H9 (cell line): Measurements from ENCODE around the gene FAM222B. TPM values are rescaled to one million over a fixed set of nuclear protein-coding genes. Genes with fewer than 3 reads are reported as not detected.

ENCODE experiments used
- DNase-seq: peaks from one replicate; pipeline ENCODE4 v3.0.0-alpha.2; 2017
- H2AFZ ChIP-seq: one replicate; pipeline ENCODE4 v1.6.1; 2013; ENCODE audit warnings: mild to moderate bottlenecking, low read length, control low read depth, moderate library complexity
- H2AK5ac ChIP-seq: 2 replicates; pipeline ENCODE4 v1.6.1; 2013; ENCODE audit warnings: low read length, control low read depth, mixed read lengths; ENCODE audit not compliant: insufficient read length
- H2BK120ac ChIP-seq: one replicate; pipeline ENCODE4 v1.6.1; 2013; ENCODE audit warnings: low read depth, mild to moderate bottlenecking, low read length, control low read depth, inconsistent platforms; ENCODE audit not compliant: poor library complexity, severe bottlenecking
- H2BK12ac ChIP-seq: 2 replicates; pipeline ENCODE4 v1.6.1; 2013; ENCODE audit warnings: low read length, control low read depth, mixed read lengths, low read depth; ENCODE audit not compliant: insufficient read length
- H2BK15ac ChIP-seq: 2 replicates; pipeline ENCODE4 v1.6.1; 2013; ENCODE audit warnings: low read depth, low read length, control low read depth
- H2BK20ac ChIP-seq: one replicate; pipeline ENCODE4 v1.6.1; 2013; ENCODE audit warnings: low read depth, mild to moderate bottlenecking, low read length, control low read depth, inconsistent platforms; ENCODE audit not compliant: poor library complexity, severe bottlenecking
- H2BK5ac ChIP-seq: 2 replicates; pipeline ENCODE4 v1.6.1; 2013; ENCODE audit warnings: low read length, control low read depth, mixed read lengths; ENCODE audit not compliant: insufficient read length
- H3K14ac ChIP-seq: 2 replicates; pipeline ENCODE4 v1.6.1; 2013; ENCODE audit warnings: low read length, control low read depth; ENCODE audit not compliant: insufficient read depth
- H3K18ac ChIP-seq: 2 replicates; pipeline ENCODE4 v1.6.1; 2013; ENCODE audit warnings: low read depth, mild to moderate bottlenecking, mixed read lengths, low read length, control low read depth; ENCODE audit not compliant: insufficient read length
- H3K23ac ChIP-seq: 2 replicates; pipeline ENCODE4 v1.6.1; 2013; ENCODE audit warnings: low read length, control low read depth, mixed read lengths, low read depth; ENCODE audit not compliant: insufficient read length
- H3K23me2 ChIP-seq: 2 replicates; pipeline ENCODE4 v1.6.1; 2013; ENCODE audit warnings: low read depth, mild to moderate bottlenecking, mixed read lengths, low read length, control low read depth; ENCODE audit not compliant: insufficient read length, poor library complexity, severe bottlenecking
- H3K27ac ChIP-seq: 2 replicates; pipeline ENCODE4 v1.5.1; 2013; ENCODE audit warnings: low read length, control low read depth, mixed read lengths, low read depth; ENCODE audit not compliant: insufficient read length
- H3K27me3 ChIP-seq: 2 replicates; pipeline ENCODE4 v1.6.1; 2013; ENCODE audit warnings: low read length, control low read depth, inconsistent platforms; ENCODE audit not compliant: insufficient read depth
- H3K4ac ChIP-seq: 2 replicates; pipeline ENCODE4 v1.6.1; 2013; ENCODE audit warnings: low read depth, mild to moderate bottlenecking, control low read depth, inconsistent platforms, low read length, moderate library complexity
- H3K4me1 ChIP-seq: 2 replicates; pipeline ENCODE4 v1.6.1; 2013; ENCODE audit warnings: low read length, control low read depth, inconsistent platforms; ENCODE audit not compliant: insufficient read depth
- H3K4me2 ChIP-seq: 2 replicates; pipeline ENCODE4 v1.6.1; 2013; ENCODE audit warnings: low read length, control low read depth, mixed read lengths; ENCODE audit not compliant: insufficient read length, insufficient read depth
- H3K56ac ChIP-seq: 2 replicates; pipeline ENCODE4 v1.6.1; 2013; ENCODE audit warnings: low read depth, mild to moderate bottlenecking, mixed read lengths, low read length, control low read depth; ENCODE audit not compliant: insufficient read length
- H3K79me1 ChIP-seq: 2 replicates; pipeline ENCODE4 v1.6.1; 2013; ENCODE audit warnings: low read depth, mild to moderate bottlenecking, moderate library complexity, low read length, control low read depth, inconsistent platforms; ENCODE audit not compliant: insufficient read depth, poor library complexity, severe bottlenecking
- H3K79me2 ChIP-seq: 2 replicates; pipeline ENCODE4 v1.6.1; 2013; ENCODE audit warnings: low read length, control low read depth, inconsistent platforms; ENCODE audit not compliant: insufficient read depth
- H3K9ac ChIP-seq: 2 replicates; pipeline ENCODE4 v1.6.1; 2013; ENCODE audit warnings: low read length, control low read depth, mixed read lengths; ENCODE audit not compliant: insufficient read length; ENCODE audit errors: extremely low read depth
- H3K9me3 ChIP-seq: one replicate; pipeline ENCODE4 v1.6.1; 2013; ENCODE audit warnings: low read depth, low read length, inconsistent platforms; ENCODE audit not compliant: control insufficient read depth
- H3T11ph ChIP-seq: one replicate; pipeline ENCODE4 v1.6.1; 2013; ENCODE audit warnings: mild to moderate bottlenecking, low read length, control low read depth, inconsistent platforms
- H4K20me1 ChIP-seq: one replicate; pipeline ENCODE4 v1.6.1; 2013; ENCODE audit not compliant: control insufficient read depth, insufficient read length, insufficient read depth
- H4K5ac ChIP-seq: 2 replicates; pipeline ENCODE4 v1.6.1; 2013; ENCODE audit warnings: low read depth, mild to moderate bottlenecking, mixed read lengths, low read length, control low read depth; ENCODE audit not compliant: insufficient read length
- H4K8ac ChIP-seq: replicated peaks from 2 replicates; pipeline ENCODE4 v1.6.1; 2013; ENCODE audit warnings: low read length, control low read depth, mixed read lengths, low read depth; ENCODE audit not compliant: insufficient read length
- H4K91ac ChIP-seq: 2 replicates; pipeline ENCODE4 v1.6.1; 2013; ENCODE audit warnings: low read depth, mild to moderate bottlenecking, moderate library complexity, mixed read lengths, low read length, control low read depth; ENCODE audit not compliant: insufficient read length
- H3K27ac Mint-ChIP-seq, 3 experiments: 2 replicates in 2 of 3; 3 replicates in 1 of 3; pipeline ENCODE4 v1.8.0; 2020 to 2021; ENCODE audit warnings: mixed read lengths in 3 of 3, mild to moderate bottlenecking in 1 of 3, moderate library complexity in 1 of 3
- H3K27me3 Mint-ChIP-seq: 2 replicates; pipeline ENCODE4 v1.8.0; 2021; ENCODE audit warnings: low read depth, mild to moderate bottlenecking, moderate library complexity, mixed read lengths
- H3K36me3 Mint-ChIP-seq, 3 experiments: 2 replicates in 2 of 3; 3 replicates in 1 of 3; pipeline ENCODE4 v1.8.0; 2020 to 2021; ENCODE audit warnings: low read depth in 3 of 3, mixed read lengths in 3 of 3; ENCODE audit not compliant: insufficient read depth in 1 of 3
- H3K4me1 Mint-ChIP-seq, 2 experiments: 2 replicates each; pipeline ENCODE4 v1.8.0; 2020; ENCODE audit warnings: mixed read lengths in 2 of 2
- H3K4me3 Mint-ChIP-seq, 2 experiments: 2 replicates in 1 of 2; 3 replicates in 1 of 2; pipeline ENCODE4 v1.8.0; 2020 to 2021; ENCODE audit warnings: mild to moderate bottlenecking in 2 of 2, mixed read lengths in 2 of 2, moderate library complexity in 1 of 2
- H3K9me3 Mint-ChIP-seq, 2 experiments: 2 replicates in 1 of 2; 3 replicates in 1 of 2; pipeline ENCODE4 v1.8.0; 2020; ENCODE audit warnings: mild to moderate bottlenecking in 2 of 2, mixed read lengths in 2 of 2, moderate library complexity in 1 of 2
- CTCF ChIP-seq: fragments of 200-600 bp; sonication (generic); conservative IDR thresholded peaks from 3 replicates; pipeline ENCODE4 v1.8.0; 2021; ENCODE audit warnings: antibody characterized with exemption, mild to moderate bottlenecking
- WGBS: extraction: QIAGEN DNeasy Blood & Tissue Kit; methylation state at CpG from one replicate; pipeline ENCODE4 v1.1.7; 2013; ENCODE audit warnings: missing lambda C conversion rate, low lambda C conversion rate, mixed read lengths; ENCODE audit not compliant: insufficient read length; ENCODE audit errors: extremely low coverage; 5-methylcytosine and 5-hydroxymethylcytosine counted together
- total RNA-seq: library from RNA; stranded (reverse); gene quantifications from 2 replicates; pipeline ENCODE4 v1.2.1, GENCODE V29; 2021

FAM222B gene
- total RNA-seq, 1 experiment from 2014 or later = 76.1 TPM

- no peak overlapping the region for H3K56ac ChIP-seq
- no peak overlapping the region for H2BK20ac ChIP-seq
- no peak for DNase-seq
- no peaks in the 10 kb centered on the region for H3K79me1 ChIP-seq
- H3T11ph ChIP-seq = no peak overlapping the region
- H2BK15ac ChIP-seq = no peak overlapping the region
- H3K79me2 ChIP-seq = no peaks in the 10 kb centered on the region
- no peaks in the 10 kb centered on the region for H3K4me1 ChIP-seq
- no peak overlapping the region for H2AK5ac ChIP-seq
- no peak overlapping the region for H2BK12ac ChIP-seq
- H3K27me3 ChIP-seq = no peaks in the 10 kb centered on the region
- Mint-ChIP-seq H3K9me3 (no peaks in the 10 kb centered on the region), H3K36me3 (peaks cover 21 to 38% (median 22%) of the 10 kb centered on the region in 3 experiments; a peak in 6 of 7 replicates), H3K4me1 (no peaks in the 10 kb centered on the region), H3K27ac (no peak overlapping the region), H3K4me3 (no peak overlapping the region), H3K27me3 (no peaks in the 10 kb centered on the region)
- no peak overlapping the region for H3K23ac ChIP-seq
- H3K27ac ChIP-seq = no peak overlapping the region
- no peaks in the 10 kb centered on the region for H4K20me1 ChIP-seq
- H4K91ac ChIP-seq = no peak overlapping the region
- no peak overlapping the region for H4K5ac ChIP-seq
- no peak overlapping the region for H2BK5ac ChIP-seq
- H2AFZ ChIP-seq = no peak overlapping the region
- no peak overlapping the region for H2BK120ac ChIP-seq
- H3K4ac ChIP-seq = no peak overlapping the region
- TF ChIP-seq CTCF = no peak
- H3K18ac ChIP-seq = no peak overlapping the region
- H3K23me2 ChIP-seq = peaks cover 2% of the 10 kb centered on the region
- no CpG with 5 or more reads among the region's 5 CpGs for WGBS
- H4K8ac ChIP-seq = no peak overlapping the region
- no peak overlapping the region for H3K4me2 ChIP-seq
- H3K14ac ChIP-seq = no peak overlapping the region
- no peaks in the 10 kb centered on the region for H3K9me3 ChIP-seq
- H3K9ac ChIP-seq = no peak overlapping the region
Measured at GRCh38 chr17:28735242-28735722, 107.3 kb downstream of the FAM222B start.
